Dermis blood vessel endothelial cell (primary cell): ENCODE data around the gene ALG12. TPM values are rescaled to one million over a fixed set of nuclear protein-coding genes. Genes with fewer than 3 reads are reported as not detected.

Experiments
- DNase-seq: peaks from one replicate; pipeline ENCODE4 v3.0.0; 2010
- total RNA-seq: library from RNA; depleted of rRNA; stranded (reverse); fragments of >200 nt; gene quantifications from 2 replicates; pipeline ENCODE4 v1.2.3, GENCODE V29; 2014

The ALG12 gene
- total RNA-seq, 1 donor from 2014 or later: 14.6 TPM

- no peak for DNase-seq
Observed at GRCh38 chr22:49886346-49887063, 31.7 kb downstream of the ALG12 start.

GRCh38 chr22:49885881-49886280, 32.4 kb downstream of the ALG12 start:
- DNase-seq: no peak

- no peak for DNase-seq
Observed at GRCh38 chr22:49885281-49885680, 33.0 kb downstream of the ALG12 start.

- no peak for DNase-seq
Observed at GRCh38 chr22:49884503-49885260, 33.6 kb downstream of the ALG12 start.

GRCh38 chr22:49884075-49884474, 34.2 kb downstream of the ALG12 start:
- no peak for DNase-seq

GRCh38 chr22:49883294-49883640, 35.0 kb downstream of the ALG12 start:
- DNase-seq: peak; percentile 23

- no peak for DNase-seq
Observed at GRCh38 chr22:49882519-49883293, 35.5 kb downstream of the ALG12 start.

GRCh38 chr22:49881856-49882255, 36.4 kb downstream of the ALG12 start:
- DNase-seq: no peak

- peak; percentile 81 for DNase-seq
Observed at GRCh38 chr22:49880281-49880680, 38.0 kb downstream of the ALG12 start.

- no peak for DNase-seq
Observed at GRCh38 chr22:49879871-49880270, 38.4 kb downstream of the ALG12 start.

- no peak for DNase-seq
Observed at GRCh38 chr22:49878206-49878605, 40.0 kb downstream of the ALG12 start.

- no peak for DNase-seq
Observed at GRCh38 chr22:49877642-49878041, 40.6 kb downstream of the ALG12 start.

GRCh38 chr22:49873228-49873940, 44.9 kb downstream of the ALG12 start:
- no peak for DNase-seq

GRCh38 chr22:49872347-49872746, 45.9 kb downstream of the ALG12 start:
- DNase-seq: no peak

- peak; percentile 36 for DNase-seq
Observed at GRCh38 chr22:49871482-49871881, 46.8 kb downstream of the ALG12 start.

GRCh38 chr22:49869845-49870712, 48.2 kb downstream of the ALG12 start:
- no peak for DNase-seq

GRCh38 chr22:49869086-49869830, 49.0 kb downstream of the ALG12 start:
- DNase-seq: no peak

GRCh38 chr22:49867303-49868265, 50.7 kb downstream of the ALG12 start:
- no peak for DNase-seq

GRCh38 chr22:49866646-49867045, 51.6 kb downstream of the ALG12 start:
- no peak for DNase-seq

- DNase-seq: no peak
Observed at GRCh38 chr22:49866134-49866533, 52.1 kb downstream of the ALG12 start.
